ENCODE data around the gene SH3PXD2A.
"Not testable (repeated sequence)": the region's sequence is repeated elsewhere in the genome, so short reads cannot be mapped to it uniquely, and the experiment has no call there.

The SH3PXD2A gene

GRCh38 chr10:103847909-103848468, 7.4 kb downstream of the SH3PXD2A start:
- DNase-seq, result no peak

DNA sequence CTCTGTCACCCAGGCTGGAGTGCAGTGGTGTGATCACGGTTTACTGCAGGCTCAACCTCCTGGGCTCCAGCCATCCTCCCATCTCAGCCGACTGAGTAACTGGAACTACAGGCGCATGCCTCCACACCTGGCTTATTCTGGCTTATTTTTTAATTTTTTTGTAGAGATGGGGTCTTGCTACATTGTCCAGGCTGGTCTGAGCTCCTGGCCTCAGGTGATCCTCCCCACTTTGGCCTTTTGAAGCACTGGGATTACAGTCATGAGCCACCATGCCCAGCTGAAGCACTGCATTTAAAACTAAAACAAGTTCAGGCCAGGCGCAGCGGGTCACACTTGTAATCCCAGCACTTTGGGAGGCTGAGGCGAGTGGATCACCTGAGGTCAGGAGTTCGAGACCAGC, 8.0 kb downstream of the SH3PXD2A start:
- no peak for DNase-seq

- no peak for DNase-seq
These were observed 9.4 kb downstream of the SH3PXD2A start for GRCh38 chr10:103845972-103846371.

DNA sequence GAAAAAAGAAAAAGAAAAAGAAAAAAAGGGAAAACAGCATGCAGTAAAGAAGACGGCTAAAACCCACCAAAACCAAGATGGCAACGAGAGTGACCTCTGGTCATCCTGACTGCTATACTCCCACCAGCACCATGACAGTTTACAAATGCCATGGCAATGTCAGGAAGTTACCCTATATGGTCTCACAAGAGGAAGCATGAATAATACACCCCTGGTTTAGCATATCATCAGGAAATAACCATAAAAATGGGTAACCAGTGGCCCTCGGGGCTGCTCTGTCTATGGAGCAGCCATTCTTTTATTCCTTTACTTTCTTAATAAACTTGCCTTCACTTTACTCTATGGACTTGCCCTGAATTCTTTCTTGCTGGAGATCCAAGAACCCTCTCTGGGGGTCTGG, 10.0 kb downstream of the SH3PXD2A start:
- not testable (repeated sequence) for DNase-seq

GRCh38 chr10:103843854-103844570, 11.4 kb downstream of the SH3PXD2A start:
- no peak for DNase-seq

DNA sequence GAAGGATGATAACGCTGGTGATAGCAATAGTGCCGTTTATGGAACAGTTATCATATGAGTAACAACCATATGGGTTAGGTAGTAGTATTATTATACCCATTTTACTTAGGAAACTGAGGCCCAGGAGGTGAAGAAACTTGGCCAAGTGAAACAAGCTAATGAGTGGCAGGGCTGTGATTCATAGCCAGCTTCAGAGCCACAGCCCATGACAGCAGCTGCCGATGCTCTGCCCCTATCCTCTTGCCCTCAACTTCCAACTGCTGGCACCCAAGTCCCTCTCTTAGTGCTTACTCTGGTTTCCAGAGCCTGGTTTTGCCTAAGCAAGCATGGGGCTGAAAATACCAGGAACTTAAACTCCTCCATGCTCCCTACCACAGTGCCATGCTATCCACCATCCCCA, 12.3 kb downstream of the SH3PXD2A start:
- no peak for DNase-seq

GRCh38 chr10:103842605-103843004, 12.8 kb downstream of the SH3PXD2A start:
- no peak for DNase-seq

DNA sequence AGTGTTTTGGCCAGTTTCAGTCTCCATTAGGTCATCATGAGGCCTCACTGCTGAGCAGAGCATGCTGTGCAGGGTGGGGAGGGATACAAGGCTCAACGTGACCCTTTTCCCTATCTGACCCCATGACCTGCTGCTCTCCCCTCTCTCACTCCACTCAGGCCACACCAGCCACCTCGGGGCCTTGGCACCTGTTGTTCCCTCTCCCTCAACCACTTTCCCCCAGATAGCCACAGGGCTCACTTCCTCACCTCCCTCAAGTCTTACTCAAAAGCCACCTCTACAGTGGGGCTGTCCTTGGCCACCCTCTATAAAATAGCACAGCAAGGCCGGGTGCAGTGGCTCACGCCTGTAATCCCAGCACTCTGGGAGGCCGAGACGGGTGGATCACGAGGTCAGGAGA, 13.9 kb downstream of the SH3PXD2A start:
- no peak for DNase-seq

DNA sequence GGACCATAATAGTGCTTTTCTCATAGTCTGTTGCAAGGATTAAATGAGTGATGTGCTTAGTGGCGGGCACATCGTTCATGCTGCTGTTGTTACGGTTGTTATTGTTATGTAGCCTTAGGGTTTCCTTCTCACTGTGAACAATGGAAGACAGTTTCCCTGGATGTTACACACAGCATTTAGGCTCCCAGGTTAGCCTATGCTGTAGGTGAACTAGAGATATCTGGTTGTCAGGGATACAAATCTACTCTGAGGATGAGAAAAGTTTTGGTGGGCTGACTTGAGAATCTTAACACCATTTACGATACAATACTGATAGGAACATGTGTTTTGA, 14.7 kb downstream of the SH3PXD2A start:
- no peak for DNase-seq

GRCh38 chr10:103839872-103840739, 15.3 kb downstream of the SH3PXD2A start:
- DNase-seq, result peak; percentile 28

GRCh38 chr10:103839519-103839871, 15.9 kb downstream of the SH3PXD2A start:
- DNase-seq, result no peak

GRCh38 chr10:103838862-103839518, 16.4 kb downstream of the SH3PXD2A start:
- DNase-seq, result no peak

DNA sequence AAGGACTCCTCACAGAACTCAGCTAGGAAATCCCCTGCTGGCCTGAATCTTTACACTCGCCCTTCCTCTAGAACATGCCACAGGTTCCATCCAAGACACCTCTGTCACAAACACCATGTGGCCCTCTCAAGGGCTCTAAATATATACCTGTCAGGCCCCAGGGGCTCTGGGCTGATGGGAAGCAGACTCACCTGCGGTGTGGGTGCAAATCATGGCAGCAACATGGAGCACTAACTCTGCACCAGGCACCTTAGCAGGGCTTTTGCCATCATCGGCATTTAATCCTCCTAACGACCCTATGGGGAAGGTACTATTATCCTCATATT, 17.3 kb downstream of the SH3PXD2A start:
- no peak for DNase-seq

DNA sequence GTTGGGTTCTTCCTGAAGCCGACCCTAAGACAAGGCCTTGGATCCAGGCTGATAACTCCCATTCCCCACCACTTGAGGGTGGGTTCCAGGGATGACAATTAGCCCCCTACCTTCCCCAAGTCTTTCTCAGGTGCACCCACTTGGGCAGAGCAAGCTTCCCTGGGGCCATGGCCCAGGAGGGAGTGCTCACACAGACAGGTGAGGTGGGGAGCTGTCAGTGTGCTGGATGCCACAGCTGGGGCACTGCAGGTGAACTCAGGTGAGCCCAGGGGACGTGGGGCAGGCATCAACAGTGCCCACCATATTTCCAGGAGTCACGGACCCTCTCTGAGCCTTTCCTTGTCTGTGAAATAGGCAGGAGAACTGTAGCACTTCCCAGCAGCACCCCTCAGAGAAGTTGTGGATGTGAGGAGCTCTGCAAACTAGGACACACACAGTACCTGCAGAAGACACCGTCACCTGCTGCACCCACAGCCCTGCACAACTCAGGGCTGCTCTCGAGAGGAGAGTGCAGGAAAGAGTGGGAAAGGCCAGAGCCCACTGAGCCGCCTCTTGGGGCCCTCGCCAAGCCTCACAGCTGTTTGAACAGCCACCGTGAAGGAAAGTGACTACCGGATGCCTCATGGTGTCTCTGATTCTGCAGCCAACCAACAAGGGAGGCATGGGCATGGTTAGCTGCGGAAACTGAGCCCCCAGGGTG, 17.9 kb downstream of the SH3PXD2A start:
- DNase-seq, result no peak

DNA sequence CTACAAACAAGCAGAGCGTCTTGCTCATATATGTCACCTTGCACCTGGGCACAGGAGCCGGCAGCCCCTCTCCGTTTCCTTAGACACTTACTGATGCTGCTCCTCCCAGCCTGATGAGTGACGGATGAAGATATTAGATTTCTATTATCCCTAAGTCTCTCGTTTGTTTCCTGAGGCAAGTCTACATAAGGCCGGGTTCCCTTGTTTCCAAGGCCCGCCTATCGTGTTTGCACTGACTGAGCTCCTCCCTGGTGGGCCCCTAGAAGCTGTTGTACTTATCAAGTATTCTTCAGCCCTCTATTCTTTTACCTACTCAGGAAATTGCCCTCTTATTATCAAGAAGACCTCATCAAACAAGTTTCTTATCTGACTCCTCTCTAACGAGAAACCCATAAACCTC, 18.5 kb downstream of the SH3PXD2A start:
- no peak for DNase-seq

- no peak for DNase-seq
These were observed 19.1 kb downstream of the SH3PXD2A start for GRCh38 chr10:103836273-103836672.

DNA sequence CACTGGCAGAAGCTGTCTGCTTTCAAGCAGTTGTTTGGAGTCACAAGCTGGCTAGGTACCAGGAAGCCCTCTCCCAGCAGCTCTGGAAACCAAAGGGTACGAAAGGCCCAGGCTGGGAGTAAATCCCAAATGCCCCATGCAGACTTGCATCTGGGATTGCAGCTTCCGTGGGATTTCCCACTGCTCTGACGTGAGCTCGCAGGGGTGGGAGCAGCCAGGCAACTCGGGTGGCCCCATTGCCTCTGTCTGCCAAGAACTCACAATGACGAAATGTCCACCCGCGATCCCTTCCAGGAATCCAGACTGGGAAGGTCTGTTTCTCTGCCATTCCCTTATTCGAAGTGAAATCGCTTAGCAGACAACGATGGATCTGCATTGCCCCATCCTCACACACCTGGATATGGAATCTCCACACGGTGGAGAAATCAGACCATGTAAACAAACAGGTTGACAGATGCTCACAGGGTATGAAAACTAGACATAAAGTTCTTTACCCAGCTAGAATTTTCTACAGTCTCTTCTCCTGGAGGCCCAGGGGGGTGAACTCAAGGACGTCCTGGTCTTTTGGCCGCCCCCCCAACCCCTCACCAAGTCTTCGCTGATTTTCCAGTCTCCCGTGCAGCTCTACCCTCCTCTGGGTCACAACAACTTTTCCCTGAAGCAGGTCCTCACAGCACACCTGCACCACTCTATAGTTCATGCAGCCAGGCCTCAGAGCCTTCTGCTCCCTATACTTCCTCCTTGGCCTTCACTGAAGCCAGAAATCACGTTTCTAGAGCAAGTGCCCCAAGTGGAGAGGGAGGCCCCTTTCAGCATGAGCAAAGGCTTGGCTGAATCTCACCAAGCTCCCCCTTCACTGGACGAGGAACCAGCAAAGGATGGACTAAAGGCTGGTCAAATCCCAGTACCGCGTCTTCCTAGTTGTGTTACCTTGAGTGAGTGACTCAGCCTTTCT, 20.0 kb downstream of the SH3PXD2A start:
- no peak for DNase-seq

- no peak for DNase-seq
These were observed 20.8 kb downstream of the SH3PXD2A start for GRCh38 chr10:103834436-103835095.

- no peak for DNase-seq
These were observed 21.5 kb downstream of the SH3PXD2A start for GRCh38 chr10:103833731-103834365.

- DNase-seq, result no peak
These were observed 22.6 kb downstream of the SH3PXD2A start for GRCh38 chr10:103832806-103833205.

All from NCI-H1092 treated with DMSO at 0.1 percent for 48 hours (cell line).